Measurements from ENCODE around the gene TXNRD3.

- no peak for TF ChIP-seq CTCF (conservative IDR thresholded peaks at IDR 0.05)
- TF ChIP-seq EZH2 (IDR thresholded peaks at IDR 0.05; ENCODE audit: low read depth): no peak
Measured at GRCh38 chr3:126661532-126662364, 6.8 kb upstream of the TXNRD3 start.

Data from PC-9 (cell line).